A549 (cell line): Measurements from ENCODE around the gene STXBP6. TPM values are rescaled to one million over a fixed set of nuclear protein-coding genes. Genes with fewer than 3 reads are reported as not detected.

Source experiments
- ATAC-seq, 2 experiments: fragments of 200-7000 bp in 1 of 2; fragments of >200 bp in 1 of 2; cut with Nextera tagmentation in 1 of 2; cut with Tn5 transposase in 1 of 2; 3 replicates each; pipeline versions ENCODE4 v1.8.0 to v1.9.1; 2018 to 2020; ENCODE audit warnings: mild to moderate bottlenecking in 1 of 2, moderate library complexity in 1 of 2
- CTCF ChIA-PET: fragments of 300-600 bp; sonication (Branson Sonifier 250); formaldehyde crosslinking; extraction: SDS; loops from one replicate; lab custom pipeline; 2021; ENCODE audit warnings: antibody characterized with exemption, inconsistent platforms; lab: Yijun Ruan, JAX
- POLR2A ChIA-PET: fragments of 350-600 bp; formaldehyde crosslinking; extraction: SDS; loops from one replicate; lab custom pipeline; 2021; ENCODE audit warnings: antibody characterized with exemption, inconsistent platforms; lab: Yijun Ruan, JAX
- DNase-seq, 2 experiments: peaks; one replicate each; pipeline versions ENCODE4 v3.0.0 to v3.0.0-alpha.2; 2011 to 2016; ENCODE audit warnings: low read depth in 1 of 2, low spot score in 1 of 2
- FAIRE-seq: peaks from 2 replicates; lab custom pipeline; 2011; peaks lifted over from hg19 to GRCh38; lab: Jason Lieb, UNC
- H3K27ac ChIP-seq, 2 experiments: fragments of >200 bp; sonication (Bioruptor Twin); formaldehyde crosslinking; 3 replicates each; pipeline ENCODE4 v1.5.1; 2016 to 2017
- H3K4me1 ChIP-seq: fragments of >200 bp; sonication (Bioruptor Twin); formaldehyde crosslinking; 3 replicates; pipeline ENCODE4 v1.6.1; 2016
- H3K4me2 ChIP-seq: fragments of >200 bp; sonication (Bioruptor Twin); formaldehyde crosslinking; 3 replicates; pipeline ENCODE4 v1.6.1; 2016
- H3K4me3 ChIP-seq: fragments of >200 bp; sonication (Bioruptor Twin); formaldehyde crosslinking; 3 replicates; pipeline ENCODE4 v1.5.1; 2016
- H3K9me3 ChIP-seq: fragments of >200 bp; sonication (Bioruptor Twin); formaldehyde crosslinking; 3 replicates; pipeline ENCODE4 v1.6.1; 2016
- ATOH8 ChIP-seq: fragments of 250-450 bp; sonication (Bioruptor Pico); IDR thresholded peaks from 2 replicates; pipeline ENCODE4 v1.5.0; 2020; ENCODE audit warnings: low read depth, mild to moderate bottlenecking, moderate library complexity
- BCL3 ChIP-seq: fragments of >200 bp; sonication (Bioruptor Twin); formaldehyde crosslinking; IDR thresholded peaks from 3 replicates; pipeline ENCODE4 v1.6.1; 2016
- CHD4 ChIP-seq: fragments of 200-600 bp; sonication (generic); IDR thresholded peaks from 2 replicates; pipeline ENCODE4 v1.6.1; 2016; ENCODE audit warnings: antibody characterized with exemption, mild to moderate bottlenecking, borderline replicate concordance
- E2F6 ChIP-seq: IDR thresholded peaks from 2 replicates; pipeline ENCODE4 v1.6.1; 2012; ENCODE audit warnings: low read depth, borderline replicate concordance
- EHF ChIP-seq: fragments of 250-450 bp; sonication (Bioruptor Pico); IDR thresholded peaks from 2 replicates; pipeline ENCODE4 v1.5.0; 2020; ENCODE audit warnings: mild to moderate bottlenecking
- EP300 ChIP-seq, 2 experiments: fragments of >200 bp; sonication (Bioruptor Twin); formaldehyde crosslinking; IDR thresholded peaks; 2 replicates in 1 of 2; 3 replicates in 1 of 2; pipeline ENCODE4 v1.6.1; 2016 to 2017
- FOSB ChIP-seq: fragments of 250-450 bp; sonication (Bioruptor Pico); IDR thresholded peaks from 2 replicates; pipeline ENCODE4 v1.5.0; 2020; ENCODE audit warnings: mild to moderate bottlenecking, moderate library complexity
- GATA3 ChIP-seq: IDR thresholded peaks from 2 replicates; pipeline ENCODE4 v1.6.1; 2012; ENCODE audit warnings: borderline replicate concordance
- HEYL ChIP-seq: fragments of 250-450 bp; sonication (Bioruptor Pico); IDR thresholded peaks from 2 replicates; pipeline ENCODE4 v1.8.0; 2021; ENCODE audit warnings: mild to moderate bottlenecking, moderate library complexity
- HOXA7 ChIP-seq: fragments of 250-450 bp; sonication (Bioruptor Pico); IDR thresholded peaks from 2 replicates; pipeline ENCODE4 v1.5.0; 2020; ENCODE audit warnings: mild to moderate bottlenecking, moderate library complexity
- HOXB5 ChIP-seq: fragments of 250-450 bp; sonication (Bioruptor Pico); IDR thresholded peaks from 2 replicates; pipeline ENCODE4 v1.5.0; 2020; ENCODE audit warnings: mild to moderate bottlenecking, moderate library complexity
- JUN ChIP-seq, 2 experiments: fragments of >200 bp; sonication (Bioruptor Twin); formaldehyde crosslinking; IDR thresholded peaks; 2 replicates in 1 of 2; 3 replicates in 1 of 2; pipeline ENCODE4 v1.6.1; 2016 to 2017
- MAX ChIP-seq: IDR thresholded peaks from 2 replicates; pipeline ENCODE4 v1.6.1; 2012
- MAZ ChIP-seq: fragments of 150-350 bp; IDR thresholded peaks from 2 replicates; pipeline ENCODE4 v1.6.1; 2014; ENCODE audit warnings: antibody characterized with exemption, low read depth, low read length, borderline replicate concordance
- NFE2L2 ChIP-seq: fragments of 150-350 bp; conservative IDR thresholded peaks from 2 replicates; pipeline ENCODE4 v1.6.1; 2014; ENCODE audit warnings: low read length
- NR3C1 ChIP-seq: fragments of >200 bp; sonication (Bioruptor Twin); formaldehyde crosslinking; IDR thresholded peaks from 3 replicates; pipeline ENCODE4 v1.6.1; 2017
- PBX3 ChIP-seq: IDR thresholded peaks from 2 replicates; pipeline ENCODE4 v1.6.1; 2012
- POLR2A ChIP-seq: IDR thresholded peaks from 2 replicates; pipeline ENCODE4 v1.6.1; 2012; ENCODE audit warnings: mild to moderate bottlenecking, low read length
- RARB ChIP-seq: fragments of 250-450 bp; sonication (Bioruptor Pico); IDR thresholded peaks from 2 replicates; pipeline ENCODE4 v1.8.0; 2021; ENCODE audit warnings: mild to moderate bottlenecking, moderate library complexity
- RCOR1 ChIP-seq: fragments of 150-350 bp; IDR thresholded peaks from 2 replicates; pipeline ENCODE4 v1.6.1; 2014; ENCODE audit warnings: antibody characterized with exemption, low read length, low read depth
- RNF2 ChIP-seq: fragments of 200-600 bp; sonication (generic); IDR thresholded peaks from 2 replicates; pipeline ENCODE4 v1.6.1; 2016; ENCODE audit warnings: low read depth, mild to moderate bottlenecking, antibody characterized with exemption, moderate library complexity, borderline replicate concordance
- SREBF2 ChIP-seq: fragments of 450-650 bp; IDR thresholded peaks from 2 replicates; pipeline ENCODE4 v1.6.1; 2014; ENCODE audit warnings: mild to moderate bottlenecking, moderate library complexity
- TFCP2L1 ChIP-seq: fragments of 250-450 bp; sonication (Bioruptor Pico); IDR thresholded peaks from 2 replicates; pipeline ENCODE4 v1.5.0; 2021; ENCODE audit warnings: mild to moderate bottlenecking
- ZC3H11A ChIP-seq: fragments of 450-650 bp; IDR thresholded peaks from 2 replicates; pipeline ENCODE4 v1.6.1; 2014; ENCODE audit warnings: antibody characterized with exemption, mild to moderate bottlenecking
- WGBS: methylation state at CpG from one replicate; pipeline ENCODE4 v1.1.6; 2017; ENCODE audit errors: missing lambda C conversion rate; 5-methylcytosine and 5-hydroxymethylcytosine counted together
- polyA plus RNA-seq, 4 experiments: library from polyadenylated mRNA; depleted of rRNA in 3 of 4; stranded (reverse); fragments of >200 nt; fragmentation: RNase III in 1 of 4; extraction: RNeasy Plus Mini Kit Qiagen cat#74134 plus additional on column Dnase treatment in 1 of 4; gene quantifications; 2 replicates in 3 of 4; 3 replicates in 1 of 4; pipeline ENCODE4 v1.2.3, GENCODE V29; 2011 to 2017

The STXBP6 gene
- polyA plus RNA-seq, 2 of the 4 experiments (the other 2 are of a cell fraction): 1.7 to 6.3 TPM

- POLR2A ChIA-PET: no interaction called here
- ATAC-seq (no peak), FAIRE-seq (no peak)
These were observed 220.1 kb downstream of the STXBP6 start for GRCh38 chr14:24829862-24830261.

GRCh38 chr14:24828486-24828885 lies 221.5 kb downstream of the STXBP6 start:
- POLR2A ChIA-PET: no interaction called here
- Histone ChIP-seq H3K4me1 (no peaks in the 10 kb centered on the region), H3K9me3 (no peaks in the 10 kb centered on the region), H3K4me3 (no peak overlapping the region), H3K27ac (no peak overlapping the region), H3K4me2 (no peak overlapping the region)
- DNase-seq: no peak
- no peak for FAIRE-seq
- ATAC-seq: no peak
- 44% methylated on average over 4 of the region's 4 CpGs for WGBS
- CTCF ChIA-PET: no interaction called here
- TF ChIP-seq NFE2L2: no peak
- no peak for TF ChIP-seq SREBF2
- TF ChIP-seq BCL3: no peak
- no peak for TF ChIP-seq E2F6
- no peak for TF ChIP-seq ZC3H11A
- no peak for TF ChIP-seq HOXA7 (CRISPR knock-in tag)
- TF ChIP-seq PBX3: no peak
- no peak for TF ChIP-seq EHF (CRISPR knock-in tag)

More at GRCh38 chr14:24829862-24830261, 220.1 kb downstream of the STXBP6 start:
- Histone ChIP-seq H3K4me3 (no peak overlapping the region), H3K27ac (no peak overlapping the region), H3K4me2 (no peak overlapping the region), H3K4me1 (no peaks in the 10 kb centered on the region), H3K9me3 (no peaks in the 10 kb centered on the region)
- no peak for TF ChIP-seq RCOR1
- no peak for TF ChIP-seq POLR2A
- DNase-seq: no peak
- WGBS: 27% methylated on average over 2 of the region's 2 CpGs
- CTCF ChIA-PET: interaction anchor here (0.9 to 1.8 kb wide), 3 partner anchors 10 to 23 kb away, joined by 3 to 7 read pairs (median 3); no protein-coding TSS in a partner anchor

GRCh38 chr14:24826390-24826789 lies 223.6 kb downstream of the STXBP6 start:
- H3K27ac ChIP-seq: no peak overlapping the region
- CTCF ChIA-PET: interaction anchor here (2.3 kb wide), 1 partner anchor 21 kb away, joined by 8 read pairs; no protein-coding TSS in a partner anchor
- no peaks in the 10 kb centered on the region for H3K9me3 ChIP-seq
- no peak for ATAC-seq
- TF ChIP-seq RCOR1: no peak
- TF ChIP-seq MAX: no peak
- TF ChIP-seq RARB (CRISPR knock-in tag): no peak
- no peak for TF ChIP-seq CHD4
- TF ChIP-seq TFCP2L1 (CRISPR knock-in tag): no peak
- TF ChIP-seq ATOH8 (CRISPR knock-in tag): no peak
- TF ChIP-seq EP300 (IDR thresholded peaks at IDR 0.05): no peak
- no peak for TF ChIP-seq GATA3
- no peak for TF ChIP-seq HEYL (CRISPR knock-in tag)
- no peak for TF ChIP-seq HOXA7 (CRISPR knock-in tag)
- TF ChIP-seq NR3C1: no peak
- TF ChIP-seq MAZ: no peak
- TF ChIP-seq HOXB5 (CRISPR knock-in tag): no peak
- no peak for TF ChIP-seq RNF2
- no peak for TF ChIP-seq FOSB (CRISPR knock-in tag)
- TF ChIP-seq JUN (IDR thresholded peaks at IDR 0.05): no peak
- WGBS: 29% methylated on average over 5 of the region's 5 CpGs
- H3K4me3 ChIP-seq: no peak overlapping the region
- POLR2A ChIA-PET: no interaction called here
- H3K4me2 ChIP-seq: no peak overlapping the region
- no peak for FAIRE-seq
- DNase-seq: no peak
- H3K4me1 ChIP-seq: no peaks in the 10 kb centered on the region
